Epidermal melanocyte (primary cell): ENCODE results near the gene KIF11.
"Not testable (repeated sequence)": the region's sequence is repeated elsewhere in the genome, so short reads cannot be mapped to it uniquely, and the experiment has no call there.

ENCODE experiments used
- DNase-seq: peaks from one replicate; pipeline ENCODE4 v3.0.0; 2011; ENCODE audit warnings: low spot score; ENCODE audit not compliant: insufficient read length

The KIF11 gene

DNA sequence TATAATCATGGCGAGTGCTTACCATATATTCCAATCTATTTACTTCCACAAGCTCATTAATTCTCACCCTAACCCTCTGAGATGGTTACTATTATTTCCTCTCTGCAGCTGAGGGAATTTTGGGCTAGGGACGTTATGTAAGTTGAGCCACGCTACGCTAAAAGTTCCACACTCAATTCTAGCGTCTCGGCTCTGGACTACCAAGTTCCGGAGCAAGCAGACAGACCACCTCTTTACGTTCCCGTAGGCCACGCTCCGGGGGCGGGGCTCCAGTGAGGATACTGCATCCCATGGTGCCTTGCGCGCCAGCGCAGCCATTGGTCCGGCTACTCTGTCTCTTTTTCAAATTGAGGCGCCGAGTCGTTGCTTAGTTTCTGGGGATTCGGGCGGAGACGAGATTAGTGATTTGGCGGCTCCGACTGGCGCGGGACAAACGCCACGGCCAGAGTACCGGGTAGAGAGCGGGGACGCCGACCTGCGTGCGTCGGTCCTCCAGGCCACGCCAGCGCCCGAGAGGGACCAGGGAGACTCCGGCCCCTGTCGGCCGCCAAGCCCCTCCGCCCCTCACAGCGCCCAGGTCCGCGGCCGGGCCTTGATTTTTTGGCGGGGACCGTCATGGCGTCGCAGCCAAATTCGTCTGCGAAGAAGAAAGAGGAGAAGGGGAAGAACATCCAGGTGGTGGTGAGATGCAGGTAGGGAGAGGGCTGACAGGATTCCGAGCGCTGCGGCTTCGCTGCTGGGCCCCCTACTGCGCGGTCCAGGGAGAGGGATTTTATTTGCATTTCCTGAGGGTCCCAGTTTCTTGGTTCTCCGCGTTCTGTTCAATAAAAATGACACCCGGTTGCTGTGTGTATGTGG is at the start of gene KIF11:
Gene KIF11 (plus strand): TSS at position 370 of the 858 bp plus-strand sequence. CDS start 246 bp downstream, at position 616.
- DNase-seq = peak; percentile 73

DNA sequence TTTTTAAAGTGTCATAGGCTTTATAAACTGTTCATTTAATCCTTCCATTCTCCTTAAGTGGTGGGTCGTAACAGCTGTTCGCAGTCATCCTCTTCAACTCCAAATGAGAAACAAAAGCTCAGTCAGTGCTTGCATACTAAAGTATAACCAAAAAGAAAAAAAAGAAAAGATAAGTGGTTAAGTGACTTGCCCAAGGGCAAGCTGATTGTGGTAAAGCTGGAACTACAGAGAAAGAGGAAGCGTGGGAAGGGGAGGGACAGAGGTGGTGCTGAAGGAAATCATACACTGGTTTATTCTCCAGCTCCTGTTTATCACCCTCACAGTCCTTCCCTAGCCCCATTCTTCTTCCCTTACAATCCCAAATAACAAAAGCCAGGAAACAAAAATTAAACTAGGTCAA is 48.6 kb upstream of the KIF11 start:
- DNase-seq = peak; percentile 37

DNA sequence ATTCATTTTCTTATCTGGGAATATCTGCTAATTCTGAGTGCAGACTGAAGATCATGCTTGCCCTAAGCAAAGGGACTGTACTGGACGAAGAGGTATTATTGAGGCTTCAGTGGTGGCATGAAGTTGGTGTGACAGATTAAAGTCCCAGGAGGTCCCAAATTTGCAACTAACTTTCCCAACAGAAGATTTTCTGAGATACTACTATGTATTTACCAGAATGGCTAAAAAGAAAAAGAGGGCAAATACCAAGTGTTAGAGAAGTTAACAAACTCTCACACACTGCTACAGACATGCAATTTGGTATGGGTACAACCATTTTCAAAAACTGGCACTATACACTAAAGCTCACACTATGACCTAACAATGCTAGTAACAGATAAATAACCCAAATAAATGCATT is 47.4 kb upstream of the KIF11 start:
- no peak for DNase-seq

DNA sequence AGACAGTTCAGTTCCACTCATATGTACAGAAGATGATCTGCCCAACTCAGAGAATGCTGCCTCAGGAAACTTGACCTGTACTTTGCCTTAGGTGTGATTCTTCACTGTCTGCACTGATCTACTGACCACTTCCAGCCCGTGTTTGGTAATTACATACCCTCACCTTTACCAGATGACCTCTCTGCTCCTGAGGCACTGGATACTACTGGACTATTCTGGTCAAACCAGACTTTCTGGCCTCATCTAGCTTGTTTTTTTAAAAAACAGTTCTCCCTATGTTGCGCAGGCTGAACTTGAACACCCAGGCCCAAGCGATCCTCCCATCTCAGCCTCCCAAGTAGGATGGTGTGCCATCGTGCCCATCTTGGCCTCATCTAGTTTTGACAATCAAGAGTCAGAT is 45.3 kb upstream of the KIF11 start:
- DNase-seq = no peak

DNA sequence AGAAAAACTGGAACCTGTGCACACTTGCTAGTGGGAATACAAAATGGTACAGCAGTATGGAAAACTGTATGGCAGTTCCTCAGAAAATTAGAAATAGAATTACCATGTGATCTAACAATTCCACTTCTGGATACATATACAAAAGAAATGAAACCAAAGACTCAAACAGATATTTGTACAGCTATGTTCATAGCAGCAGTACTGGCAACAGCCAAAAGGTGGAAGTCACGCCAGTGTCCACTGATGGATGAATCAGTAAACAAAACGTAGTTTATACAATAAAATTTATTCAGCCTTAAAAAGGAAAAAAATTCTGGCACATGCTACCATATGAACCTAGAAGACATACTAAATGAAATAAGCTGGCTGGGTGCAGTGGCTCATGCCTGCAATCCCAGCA is 42.0 kb upstream of the KIF11 start:
- DNase-seq = no peak

DNA sequence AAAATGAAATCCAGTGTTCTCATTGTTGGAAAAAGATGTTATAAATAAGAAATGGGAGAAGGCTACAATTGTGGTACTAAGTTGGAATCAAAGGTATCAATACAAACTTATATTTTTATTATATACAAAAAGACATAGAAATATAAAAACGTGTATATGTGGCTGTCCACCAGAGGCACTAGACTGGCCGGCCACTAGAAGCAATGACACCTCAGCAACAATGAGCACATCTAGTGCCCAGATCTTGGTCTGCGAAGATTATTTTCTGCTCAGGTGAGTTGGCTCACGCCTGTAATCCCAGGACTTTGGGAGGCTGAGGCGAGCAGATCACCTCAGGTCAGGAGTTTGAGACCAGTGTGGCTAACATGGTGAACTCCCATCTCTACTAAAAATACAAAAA is 40.6 kb upstream of the KIF11 start:
- no peak for DNase-seq

DNA sequence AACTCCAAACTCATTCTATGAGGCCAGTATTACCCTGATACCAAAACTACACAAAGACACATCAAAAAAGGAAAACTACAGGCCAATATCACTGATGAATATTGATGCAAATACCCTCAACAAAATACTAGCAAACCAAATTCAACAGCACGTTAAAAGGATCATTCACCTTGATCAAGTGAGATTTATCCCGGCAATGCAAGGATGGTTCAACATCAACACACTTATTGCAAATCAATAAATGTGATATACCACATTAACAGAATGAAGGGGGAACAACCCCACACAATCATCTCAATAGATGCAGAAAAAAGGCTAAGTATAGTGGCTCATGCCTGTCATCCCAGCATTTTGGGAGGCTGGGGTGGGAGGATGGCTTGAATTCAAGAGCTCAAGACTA is 39.0 kb upstream of the KIF11 start:
- DNase-seq = no peak

DNA sequence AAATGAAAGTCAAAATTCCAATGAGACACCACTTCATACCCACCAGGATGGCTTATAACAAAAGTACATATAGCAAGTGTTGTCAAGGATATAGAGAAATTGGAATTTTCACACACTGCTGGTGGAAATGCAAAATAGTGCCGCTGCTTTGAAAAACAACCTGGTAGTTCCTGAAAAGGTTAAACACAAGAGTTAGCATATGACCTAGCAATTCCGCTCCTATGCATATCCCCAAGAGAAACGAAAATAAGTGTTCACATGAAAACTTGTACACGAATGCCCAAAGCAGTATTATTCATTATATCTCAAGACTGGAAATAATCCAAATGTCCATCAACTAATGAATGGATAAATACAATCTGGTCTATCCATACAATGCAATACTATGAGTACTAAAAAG is 33.9 kb upstream of the KIF11 start:
- no peak for DNase-seq

DNA sequence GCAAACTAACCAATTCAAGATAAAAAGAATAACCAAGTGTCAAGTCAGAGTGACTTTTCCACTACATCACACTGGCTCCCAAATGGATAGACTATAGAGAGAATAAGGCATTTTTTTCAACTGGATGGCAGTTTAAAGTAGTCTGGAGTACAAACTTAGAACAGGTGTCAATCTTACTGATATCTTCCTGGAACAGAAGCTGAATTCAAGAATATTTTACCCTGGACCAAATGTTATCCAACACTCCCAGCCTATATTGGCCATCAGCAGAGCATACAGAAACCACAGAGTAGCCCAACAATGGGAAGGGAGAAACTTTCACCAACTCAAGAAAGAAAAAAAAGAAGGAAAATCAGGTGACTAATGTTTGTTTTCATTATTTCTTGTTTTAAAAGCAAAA is 30.5 kb upstream of the KIF11 start:
- no peak for DNase-seq

DNA sequence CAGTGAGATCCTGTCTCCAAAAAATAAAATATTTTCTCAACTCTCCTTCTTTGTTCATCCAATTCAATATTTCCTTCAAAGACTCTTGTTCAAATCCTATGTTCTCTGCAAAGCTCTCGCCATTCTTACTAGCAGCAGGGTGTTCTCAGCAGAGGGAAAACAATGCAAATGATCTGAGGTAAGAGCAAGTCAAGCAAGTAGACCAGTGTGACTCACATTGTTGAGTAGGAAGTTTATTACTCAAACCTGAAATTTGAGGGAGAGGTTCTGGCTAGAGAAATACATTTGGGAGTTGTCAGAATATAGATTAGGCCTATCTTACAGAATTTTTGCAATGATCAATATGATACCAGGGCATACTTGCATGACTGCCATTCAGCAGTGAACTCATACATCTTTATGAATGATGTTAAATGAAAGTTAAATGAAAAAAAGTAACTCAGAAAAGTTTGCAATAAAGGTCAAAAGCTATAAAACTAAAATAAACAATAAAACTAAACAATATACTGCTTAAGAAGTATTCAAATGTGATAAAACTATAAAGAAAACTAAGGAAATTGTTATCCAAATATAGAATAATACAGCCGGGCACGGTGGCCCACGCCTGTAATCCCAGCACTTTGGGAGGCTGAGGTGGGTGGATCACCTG is 24.9 kb upstream of the KIF11 start:
- DNase-seq = no peak

DNA sequence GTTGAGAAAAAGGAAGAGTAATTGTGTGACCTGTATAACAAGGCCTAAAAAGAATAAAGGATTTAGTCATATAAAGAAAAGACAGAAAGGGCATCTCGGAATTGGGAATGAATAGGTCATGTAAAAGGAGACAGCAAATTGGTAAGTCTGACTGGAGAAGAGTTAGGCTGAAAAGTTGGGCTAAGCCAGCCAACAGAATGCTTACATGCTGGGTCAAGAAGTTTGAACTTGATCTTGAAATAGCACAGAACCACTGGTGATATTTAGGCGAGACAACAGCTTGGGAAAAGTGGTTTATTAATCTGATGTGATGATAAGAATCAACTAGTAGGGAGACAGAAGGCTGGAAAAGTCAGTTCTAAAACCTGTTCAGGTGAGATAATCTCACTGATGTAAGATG is 23.9 kb upstream of the KIF11 start:
- no peak for DNase-seq

DNA sequence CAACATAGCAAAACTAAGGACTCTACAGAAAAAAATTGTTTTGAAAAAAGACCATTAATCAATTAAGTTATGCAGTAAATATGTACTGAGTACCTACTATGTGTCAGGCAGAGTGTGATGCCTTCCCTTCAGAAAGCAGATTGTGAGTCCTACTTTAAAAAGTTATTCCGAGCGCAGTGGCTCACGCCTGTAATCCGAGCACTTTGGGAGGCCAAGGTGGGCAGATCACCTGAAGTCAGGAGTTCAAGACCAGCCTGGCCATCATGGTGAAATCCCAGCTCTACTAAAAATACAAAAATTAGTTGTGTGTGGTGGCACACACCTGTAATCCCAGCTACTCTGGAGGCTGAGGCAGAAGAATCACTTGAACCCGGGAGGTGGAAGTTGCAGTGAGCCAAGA is 23.3 kb upstream of the KIF11 start:
- DNase-seq = not testable (repeated sequence)

DNA sequence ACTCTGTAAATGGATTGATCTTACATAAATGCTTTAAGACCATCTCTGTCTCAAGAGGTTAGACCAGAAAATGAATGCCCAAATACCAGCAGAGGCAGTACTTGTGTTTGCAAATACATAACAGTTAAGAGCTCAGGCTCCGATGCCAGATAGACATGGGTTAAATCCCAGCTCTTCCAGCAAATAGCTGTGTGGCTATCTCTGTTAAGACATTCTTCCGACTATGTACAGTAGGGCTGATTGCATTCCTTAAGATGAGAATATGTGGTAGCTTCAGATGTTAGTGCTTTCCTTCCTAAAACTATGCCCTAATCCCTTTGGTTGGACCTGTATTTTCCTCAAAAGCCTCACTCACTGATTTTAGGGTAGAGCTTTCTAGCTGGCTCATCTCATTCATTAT is 21.3 kb upstream of the KIF11 start:
- no peak for DNase-seq

DNA sequence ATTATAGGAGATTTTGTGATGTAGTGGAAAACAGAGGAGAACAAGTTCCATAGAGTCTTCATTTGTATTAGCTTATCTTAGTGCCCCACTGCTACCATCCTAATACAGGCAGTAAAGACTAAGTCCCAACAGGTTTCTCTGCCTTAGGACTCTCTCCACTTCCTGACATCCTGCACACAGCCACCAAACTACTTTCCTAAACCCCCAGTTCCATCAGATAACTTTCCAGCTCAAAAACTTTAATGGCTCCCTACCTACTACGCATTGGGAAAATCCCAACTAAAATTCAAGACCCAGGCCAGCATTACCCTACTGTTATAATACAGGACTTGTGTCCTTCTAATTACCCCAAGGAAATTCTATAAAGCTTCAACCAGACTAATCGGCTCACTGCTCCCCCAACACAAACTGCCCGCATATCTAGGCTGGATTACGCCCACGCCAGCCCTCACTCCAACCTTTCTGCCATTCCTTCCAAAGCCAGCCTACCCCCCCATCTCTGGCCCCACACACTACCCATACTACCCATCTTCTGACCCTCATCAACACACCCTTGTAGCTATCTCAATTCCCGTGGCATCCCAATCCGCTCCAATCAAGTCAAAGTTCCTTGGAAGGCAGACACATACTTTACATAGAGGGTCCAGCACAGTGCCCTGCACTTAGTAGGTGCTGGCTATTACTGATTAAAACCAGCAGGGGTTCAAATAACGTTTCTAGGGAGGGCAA is 20.4 kb upstream of the KIF11 start:
- no peak for DNase-seq

DNA sequence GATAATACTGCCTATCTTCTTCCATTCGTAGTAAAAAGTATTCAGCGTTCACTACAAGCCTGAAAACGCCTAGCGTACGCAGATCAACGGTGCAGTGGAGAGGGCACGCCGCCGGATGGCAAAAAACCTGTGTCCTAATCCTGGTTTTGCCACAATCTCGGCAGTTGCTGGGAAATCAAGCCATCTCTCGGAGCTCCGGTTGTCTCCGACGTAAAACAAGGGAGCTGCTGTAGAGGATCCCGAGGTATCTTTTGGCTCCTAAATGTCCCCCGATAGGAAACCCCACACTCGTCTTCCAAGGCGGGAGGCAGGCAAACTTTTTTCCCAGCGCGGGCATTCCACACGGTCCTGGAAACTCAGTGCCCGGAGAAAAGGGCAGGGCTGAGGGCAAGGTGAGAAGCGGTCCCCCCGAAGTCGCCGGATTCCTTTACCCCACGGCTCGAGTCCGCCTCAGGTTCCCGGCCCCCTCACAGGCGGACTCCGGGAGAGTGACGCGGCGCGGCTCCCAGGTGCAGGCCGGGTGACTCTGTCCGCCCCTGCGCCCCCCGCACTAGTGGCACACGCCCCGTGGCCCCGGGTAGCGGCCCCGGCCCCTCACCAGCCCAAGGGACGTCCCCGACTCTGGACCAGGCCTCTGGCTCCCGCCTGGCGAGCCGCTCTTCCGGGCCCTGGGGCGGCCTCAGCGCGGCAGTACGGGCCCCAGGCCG is 19.7 kb upstream of the KIF11 start:
- DNase-seq = no peak

DNA sequence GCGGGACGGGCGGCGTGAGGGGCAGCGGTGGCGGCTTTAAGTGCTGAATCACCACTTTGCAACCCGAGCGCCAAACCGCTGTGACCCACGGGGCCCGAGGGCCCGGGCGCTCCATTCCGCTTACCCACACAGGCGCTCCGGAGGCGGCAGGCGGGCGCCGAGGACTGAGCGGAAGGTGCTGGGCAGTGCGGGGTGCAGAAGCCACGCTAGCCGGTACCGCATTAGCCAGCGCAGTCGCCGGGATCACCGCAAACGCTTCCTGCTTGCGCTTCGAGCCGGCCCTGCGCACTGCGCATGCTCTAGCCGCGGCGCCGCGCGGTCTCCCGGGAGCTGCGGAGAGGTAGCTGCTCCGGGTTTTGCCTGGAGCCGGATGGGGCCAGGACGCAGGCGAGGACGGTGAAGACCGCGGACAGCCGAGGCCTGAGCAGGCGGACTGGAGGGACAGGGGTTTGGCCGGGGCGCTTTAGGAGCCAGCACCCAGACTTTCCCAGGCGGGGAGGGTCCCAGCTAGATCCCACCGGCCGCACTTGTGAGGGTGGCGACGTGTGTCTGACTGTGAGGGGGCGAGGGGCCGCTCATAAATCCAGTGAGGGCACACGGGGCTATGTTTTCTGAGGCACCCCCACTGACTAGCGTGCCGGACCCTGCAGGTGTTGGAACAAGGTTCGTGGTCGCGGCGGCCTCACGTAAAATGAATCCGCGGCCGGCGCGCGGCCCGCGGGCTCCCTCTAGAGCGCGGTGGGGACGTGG is 19.0 kb upstream of the KIF11 start, which contains the start of gene IDE:
Gene IDE (minus strand): TSS at position 296 of the 750 bp plus-strand sequence. CDS start 74 bp downstream, at position 222.
- peak; percentile 89 for DNase-seq

DNA sequence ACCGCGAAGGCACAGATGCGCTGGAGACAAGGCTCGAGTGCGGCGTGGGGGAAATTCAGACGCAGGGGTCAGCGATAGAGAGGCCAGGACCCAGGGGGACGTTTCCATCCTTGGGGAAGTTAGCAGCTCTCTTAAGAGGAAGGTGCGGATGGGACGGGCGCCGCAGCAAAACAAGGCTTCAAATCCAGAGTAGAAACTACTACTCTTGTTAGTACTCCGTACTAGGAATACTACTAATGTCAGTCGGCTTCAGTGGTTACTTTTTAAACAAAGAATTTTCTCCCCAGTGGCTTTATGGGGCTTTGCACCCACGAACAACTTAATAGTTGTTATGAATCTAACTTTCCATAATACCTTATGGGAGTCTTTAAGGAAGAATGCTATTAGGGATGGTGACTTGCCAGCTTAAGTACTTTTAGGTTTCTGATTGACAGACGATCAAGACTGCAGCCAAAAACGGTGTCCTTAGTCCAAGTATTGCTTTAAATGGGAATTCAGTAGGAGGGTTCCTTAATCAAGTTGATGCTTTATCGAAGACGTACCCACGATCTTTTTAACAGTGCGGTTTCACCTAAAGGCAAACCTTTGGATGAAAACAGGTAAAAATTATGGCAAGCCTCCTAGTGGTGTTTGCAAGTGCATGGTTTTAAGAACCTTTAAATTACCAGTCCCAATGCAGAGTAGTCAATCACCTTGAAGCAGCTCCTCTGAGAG is 18.2 kb upstream of the KIF11 start:
- peak; percentile 81 for DNase-seq

DNA sequence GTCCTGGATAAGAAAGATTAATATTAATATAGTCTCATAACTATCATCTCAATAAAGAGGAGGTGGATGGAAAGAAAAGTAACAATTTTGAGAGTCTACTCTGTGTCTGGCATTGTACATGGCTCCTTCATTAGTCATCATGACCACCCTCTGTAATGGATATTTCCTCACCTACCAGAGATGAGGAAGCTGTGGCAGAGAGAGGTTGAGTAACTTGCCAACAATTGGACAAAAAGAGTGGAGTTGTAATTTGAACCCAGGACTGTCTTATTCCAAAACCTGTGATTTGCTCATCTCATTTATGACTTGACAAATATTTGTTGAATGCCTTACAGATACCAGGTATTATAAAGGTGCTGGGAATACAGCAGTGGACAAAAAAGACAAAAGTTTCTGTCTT is 17.0 kb upstream of the KIF11 start:
- no peak for DNase-seq

DNA sequence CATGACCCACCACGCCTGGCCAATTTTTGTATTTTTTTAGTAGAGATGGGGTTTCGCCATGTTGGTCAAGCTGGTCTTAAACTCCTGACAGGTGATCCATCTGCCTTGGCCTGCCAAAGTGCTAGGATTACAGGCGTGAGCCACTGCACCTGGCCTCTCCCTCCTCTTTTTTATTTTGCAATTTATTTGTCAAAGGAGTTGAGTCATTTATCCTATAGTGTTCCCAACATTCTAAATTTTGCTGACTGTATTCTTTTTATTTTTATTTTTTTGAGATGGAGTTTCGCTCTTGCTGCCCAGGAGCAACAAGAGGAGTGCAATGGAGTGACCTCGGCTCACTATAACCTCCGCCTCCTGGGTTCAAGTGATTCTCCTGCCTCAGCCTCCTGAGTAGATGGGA is 10.6 kb upstream of the KIF11 start:
- DNase-seq = not testable (repeated sequence)
